ENCODE measurements around the gene CAMK2B. TPM values are rescaled to one million over a fixed set of nuclear protein-coding genes. Genes with fewer than 3 reads are reported as not detected.

Gene CAMK2B
- total RNA-seq, 1 donor from 2014 or later: 0.09 TPM

GRCh38 chr7:44240376-44240775 is 85.0 kb downstream of the CAMK2B start:
- Histone ChIP-seq H3K4me1 (peaks cover 11% of the 10 kb centered on the region), H3K9ac (no peak overlapping the region), H3K27ac (no peak overlapping the region), H4K20me1 (ENCODE audit: low read depth) (no peaks in the 10 kb centered on the region), H3F3A (ENCODE audit: low read depth) (no peaks in the 10 kb centered on the region), H3K4me3 (no peak overlapping the region), H3K27me3 (no peaks in the 10 kb centered on the region), H3K4me2 (no peak overlapping the region), H2AFZ (replicated peaks) (no peak overlapping the region), H3K36me3 (no peaks in the 10 kb centered on the region), H3K9me3 (ENCODE audit: low read depth) (no peaks in the 10 kb centered on the region), H3K79me2 (ENCODE audit: low read depth) (no peaks in the 10 kb centered on the region)
- TF ChIP-seq, protein P1, sequence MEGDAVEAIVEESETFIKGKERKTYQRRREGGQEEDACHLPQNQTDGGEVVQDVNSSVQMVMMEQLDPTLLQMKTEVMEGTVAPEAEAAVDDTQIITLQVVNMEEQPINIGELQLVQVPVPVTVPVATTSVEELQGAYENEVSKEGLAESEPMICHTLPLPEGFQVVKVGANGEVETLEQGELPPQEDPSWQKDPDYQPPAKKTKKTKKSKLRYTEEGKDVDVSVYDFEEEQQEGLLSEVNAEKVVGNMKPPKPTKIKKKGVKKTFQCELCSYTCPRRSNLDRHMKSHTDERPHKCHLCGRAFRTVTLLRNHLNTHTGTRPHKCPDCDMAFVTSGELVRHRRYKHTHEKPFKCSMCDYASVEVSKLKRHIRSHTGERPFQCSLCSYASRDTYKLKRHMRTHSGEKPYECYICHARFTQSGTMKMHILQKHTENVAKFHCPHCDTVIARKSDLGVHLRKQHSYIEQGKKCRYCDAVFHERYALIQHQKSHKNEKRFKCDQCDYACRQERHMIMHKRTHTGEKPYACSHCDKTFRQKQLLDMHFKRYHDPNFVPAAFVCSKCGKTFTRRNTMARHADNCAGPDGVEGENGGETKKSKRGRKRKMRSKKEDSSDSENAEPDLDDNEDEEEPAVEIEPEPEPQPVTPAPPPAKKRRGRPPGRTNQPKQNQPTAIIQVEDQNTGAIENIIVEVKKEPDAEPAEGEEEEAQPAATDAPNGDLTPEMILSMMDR (IDR thresholded peaks at IDR 0.05): no peak
- TF ChIP-seq EZH2 (IDR thresholded peaks at IDR 0.05) (no peak), EZH2phosphoT487 (IDR thresholded peaks at IDR 0.05) (no peak)
- no peaks in the 10 kb centered on the region for H3K9me3 Mint-ChIP-seq
- no peak for DNase-seq (ENCODE audit: low spot score)
- no peak overlapping the region for H3K27ac Mint-ChIP-seq
- H3K4me1 Mint-ChIP-seq: peaks cover 16% of the 10 kb centered on the region
- H3K36me3 Mint-ChIP-seq: no peaks in the 10 kb centered on the region
- peaks cover 2% of the 10 kb centered on the region for H3K27me3 Mint-ChIP-seq (ENCODE audit: insufficient read depth, low read depth)
- no peak overlapping the region for H3K4me3 Mint-ChIP-seq

- Mint-ChIP-seq H3K9me3 (no peaks in the 10 kb centered on the region), H3K4me1 (peaks cover 17% of the 10 kb centered on the region), H3K27ac (no peak overlapping the region), H3K4me3 (no peak overlapping the region), H3K27me3 (ENCODE audit: insufficient read depth, low read depth) (peaks cover 2% of the 10 kb centered on the region), H3K36me3 (no peaks in the 10 kb centered on the region)
- no peak for DNase-seq (ENCODE audit: low spot score)
- no peaks in the 10 kb centered on the region for H3F3A ChIP-seq (ENCODE audit: low read depth)
- no peak overlapping the region for H2AFZ ChIP-seq (replicated peaks)
- no peaks in the 10 kb centered on the region for H3K9me3 ChIP-seq (ENCODE audit: low read depth)
- no peaks in the 10 kb centered on the region for H3K79me2 ChIP-seq (ENCODE audit: low read depth)
- H3K4me1 ChIP-seq: peaks cover 11% of the 10 kb centered on the region
- H3K27ac ChIP-seq: no peak overlapping the region
- TF ChIP-seq, protein P1 (IDR thresholded peaks at IDR 0.05): no peak
- TF ChIP-seq EZH2phosphoT487 (IDR thresholded peaks at IDR 0.05) (no peak), EZH2 (IDR thresholded peaks at IDR 0.05) (no peak)
- H3K27me3 ChIP-seq: no peaks in the 10 kb centered on the region
- no peaks in the 10 kb centered on the region for H3K36me3 ChIP-seq
- no peaks in the 10 kb centered on the region for H4K20me1 ChIP-seq (ENCODE audit: low read depth)
- H3K9ac ChIP-seq: no peak overlapping the region
- no peak overlapping the region for H3K4me3 ChIP-seq
- H3K4me2 ChIP-seq: no peak overlapping the region
Observed at GRCh38 chr7:44239361-44239760, 86.0 kb downstream of the CAMK2B start.

GRCh38 chr7:44238116-44238695 is 87.2 kb downstream of the CAMK2B start:
- Mint-ChIP-seq H3K27me3 (ENCODE audit: insufficient read depth, low read depth) (peaks cover 2% of the 10 kb centered on the region), H3K9me3 (no peaks in the 10 kb centered on the region), H3K4me3 (no peak overlapping the region), H3K4me1 (peaks cover 17% of the 10 kb centered on the region), H3K27ac (no peak overlapping the region), H3K36me3 (no peaks in the 10 kb centered on the region)
- H3K4me3 ChIP-seq: no peak overlapping the region
- H4K20me1 ChIP-seq (ENCODE audit: low read depth): no peaks in the 10 kb centered on the region
- H3K27me3 ChIP-seq: no peaks in the 10 kb centered on the region
- peaks cover 11% of the 10 kb centered on the region for H3K4me1 ChIP-seq
- no peak overlapping the region for H3K27ac ChIP-seq
- H3K4me2 ChIP-seq: no peak overlapping the region
- TF ChIP-seq, protein P1 (IDR thresholded peaks at IDR 0.05): no peak
- TF ChIP-seq EZH2 (IDR thresholded peaks at IDR 0.05) (no peak), EZH2phosphoT487 (IDR thresholded peaks at IDR 0.05) (no peak)
- no peak for DNase-seq (ENCODE audit: low spot score)
- no peaks in the 10 kb centered on the region for H3K36me3 ChIP-seq
- no peaks in the 10 kb centered on the region for H3K9me3 ChIP-seq (ENCODE audit: low read depth)
- H3F3A ChIP-seq (ENCODE audit: low read depth): no peaks in the 10 kb centered on the region
- H2AFZ ChIP-seq (replicated peaks): no peak overlapping the region
- H3K79me2 ChIP-seq (ENCODE audit: low read depth): no peaks in the 10 kb centered on the region
- no peak overlapping the region for H3K9ac ChIP-seq
